ENCODE data around the gene FBXO47.

GRCh38 chr17:39011907-39012468 is 44.8 kb upstream of the FBXO47 start:
- TF ChIP-seq CTCF (IDR thresholded peaks at IDR 0.05) (no peak), EZH2 (IDR thresholded peaks at IDR 0.05; ENCODE audit: borderline replicate concordance, insufficient read depth, low read depth, low read length, poor library complexity, severe bottlenecking) (no peak)
